ENCODE measurements around the gene KDM7A. TPM values are rescaled to one million over a fixed set of nuclear protein-coding genes. Genes with fewer than 3 reads are reported as not detected.

KDM7A gene
- total and polyA plus RNA-seq, 9 of the 15 experiments (the other 6 are each of a cell fraction or from before 2014, with no cell fraction given) = 0.90 to 8.4 (median 7.0) TPM

- peaks cover 2 to 4% of the 10 kb centered on the region in 2 experiments; a peak in 2 of 5 replicates for H3K4me1 ChIP-seq (replicated peaks in 1 of 2; ENCODE audit: control insufficient read depth in 2 of 2, insufficient read depth in 2 of 2, low read length in 2 of 2)
- ATAC-seq (peak; percentile 59), DNase-seq (ENCODE audit: extremely low read depth in 1 of 4, low spot score in 3 of 4) (no peak), FAIRE-seq (no peak)
- no peaks in the 10 kb centered on the region for H4K20me1 ChIP-seq (replicated peaks; ENCODE audit: control insufficient read depth, insufficient read depth, low read length)
- no peaks in the 10 kb centered on the region for H3K9me1 ChIP-seq (ENCODE audit: control insufficient read depth, insufficient read depth, low read length)
- no peak overlapping the region for H3K9ac ChIP-seq (ENCODE audit: insufficient read depth in 1 of 2, low read depth in 2 of 2, low read length in 2 of 2)
- H3K79me2 ChIP-seq (ENCODE audit: control insufficient read depth, insufficient read depth, low read length) = no peaks in the 10 kb centered on the region
- H3K4me3 ChIP-seq = no peak overlapping the region
- no peak overlapping the region for H3K4me2 ChIP-seq (ENCODE audit: insufficient read depth, low read length)
- BruUV-seq (replicated peaks) = no TSS peak
- CTCF ChIA-PET (ENCODE audit: low intra/inter-chr PET ratio) = no interaction called here
- POLR2A ChIA-PET = interaction anchor here (0.6 to 1.4 kb wide), 3 partner anchors 9 to 143 kb away, joined by 3 to 4 read pairs (median 3); no protein-coding TSS in a partner anchor
- 21% methylated on average over 4 of the region's 4 CpGs for whole genome bisulfite sequencing (ENCODE audit: insufficient coverage, low coverage, missing lambda C conversion rate)
- H3K9me3 ChIP-seq (replicated peaks; ENCODE audit: control insufficient read depth, insufficient read depth, low read depth, low read length) = peaks cover 4% of the 10 kb centered on the region; the same call in 1 of the 2 replicates
- peaks cover 7 to 12% of the 10 kb centered on the region in 2 experiments; a peak in 2 of 5 replicates for H3K27me3 ChIP-seq (ENCODE audit: control insufficient read depth in 2 of 2, insufficient read depth in 2 of 2, low read length in 2 of 2)
- intact Hi-C loops (cut with micrococcal nuclease) (no loop called here), in situ Hi-C loops (cut with MboI) (no loop called here)
- no peaks in the 10 kb centered on the region for H3K36me3 ChIP-seq (ENCODE audit: control insufficient read depth, insufficient read depth, low read length)
- no peak overlapping the region for H3K27ac ChIP-seq (ENCODE audit: extremely low read depth, low read depth, low read length)
- H2AFZ ChIP-seq (ENCODE audit: low read depth, low read length) = no peak overlapping the region
- no peak for TF ChIP-seq U2AF1 (optimal IDR thresholded peaks at IDR 0.05; ENCODE audit: low read depth, low read length)
- TF ChIP-seq CREB3L1 (IDR thresholded peaks at IDR 0.05; ENCODE audit: borderline replicate concordance, low read depth) = no peak
- TF ChIP-seq RBM39 (optimal IDR thresholded peaks at IDR 0.05; ENCODE audit: low read depth, low read length) = no peak
- TF ChIP-seq TAF1 (IDR thresholded peaks at IDR 0.05; ENCODE audit: control insufficient read depth, extremely low read depth, insufficient read depth, low read length, severe bottlenecking) = no peak
- TF ChIP-seq ZNF561 (CRISPR knock-in tag; conservative IDR thresholded peaks at IDR 0.05) = no peak
- TF ChIP-seq TRIM28 (IDR thresholded peaks at IDR 0.05) = no peak
- no peak for TF ChIP-seq NR3C1 (CRISPR knock-in tag; IDR thresholded peaks at IDR 0.05)
- TF ChIP-seq PHB (CRISPR knock-in tag; IDR thresholded peaks at IDR 0.05) = no peak
- TF ChIP-seq POLR3G (IDR thresholded peaks at IDR 0.05; ENCODE audit: extremely low read depth, insufficient read length, insufficient replicate concordance) = no peak
- no peak for TF ChIP-seq ZSCAN32 (CRISPR knock-in tag; IDR thresholded peaks at IDR 0.05)
- TF ChIP-seq HIVEP1 (CRISPR knock-in tag; IDR thresholded peaks at IDR 0.05) = no peak
- TF ChIP-seq KHSRP (IDR thresholded peaks at IDR 0.05) = no peak
- TF ChIP-seq MCM7 (IDR thresholded peaks at IDR 0.05) = 0 out of 4 replicates have a peak, but pooled peaks of 1 of the 2 experiments have one; percentile 55
- TF ChIP-seq ZNF764 (CRISPR knock-in tag; IDR thresholded peaks at IDR 0.05; ENCODE audit: low read depth) = no peak
- no peak for TF ChIP-seq MAZ (CRISPR knock-in tag; conservative IDR thresholded peaks at IDR 0.05 in 1 of 2, IDR thresholded peaks at IDR 0.05 in 1 of 2)
- TF ChIP-seq ZNF583 (CRISPR knock-in tag; IDR thresholded peaks at IDR 0.05) = no peak
- TF ChIP-seq, protein P1, sequence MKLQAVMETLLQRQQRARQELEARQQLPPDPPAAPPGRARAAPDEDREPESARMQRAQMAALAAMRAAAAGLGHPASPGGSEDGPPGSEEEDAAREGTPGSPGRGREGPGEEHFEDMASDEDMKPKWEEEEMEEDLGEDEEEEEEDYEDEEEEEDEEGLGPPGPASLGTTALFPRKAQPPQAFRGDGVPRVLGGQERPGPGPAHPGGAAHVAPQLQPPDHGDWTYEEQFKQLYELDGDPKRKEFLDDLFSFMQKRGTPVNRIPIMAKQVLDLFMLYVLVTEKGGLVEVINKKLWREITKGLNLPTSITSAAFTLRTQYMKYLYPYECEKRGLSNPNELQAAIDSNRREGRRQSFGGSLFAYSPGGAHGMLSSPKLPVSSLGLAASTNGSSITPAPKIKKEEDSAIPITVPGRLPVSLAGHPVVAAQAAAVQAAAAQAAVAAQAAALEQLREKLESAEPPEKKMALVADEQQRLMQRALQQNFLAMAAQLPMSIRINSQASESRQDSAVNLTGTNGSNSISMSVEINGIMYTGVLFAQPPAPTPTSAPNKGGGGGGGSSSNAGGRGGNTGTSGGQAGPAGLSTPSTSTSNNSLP (IDR thresholded peaks at IDR 0.05; ENCODE audit: borderline replicate concordance, low read depth, low read length) = no peak
- no peak for TF ChIP-seq ASH1L (IDR thresholded peaks at IDR 0.05; ENCODE audit: borderline replicate concordance, low read depth, partially characterized antibody)
- no peak for TF ChIP-seq SLC30A9 (CRISPR knock-in tag; IDR thresholded peaks at IDR 0.05)
- TF ChIP-seq, protein P2, sequence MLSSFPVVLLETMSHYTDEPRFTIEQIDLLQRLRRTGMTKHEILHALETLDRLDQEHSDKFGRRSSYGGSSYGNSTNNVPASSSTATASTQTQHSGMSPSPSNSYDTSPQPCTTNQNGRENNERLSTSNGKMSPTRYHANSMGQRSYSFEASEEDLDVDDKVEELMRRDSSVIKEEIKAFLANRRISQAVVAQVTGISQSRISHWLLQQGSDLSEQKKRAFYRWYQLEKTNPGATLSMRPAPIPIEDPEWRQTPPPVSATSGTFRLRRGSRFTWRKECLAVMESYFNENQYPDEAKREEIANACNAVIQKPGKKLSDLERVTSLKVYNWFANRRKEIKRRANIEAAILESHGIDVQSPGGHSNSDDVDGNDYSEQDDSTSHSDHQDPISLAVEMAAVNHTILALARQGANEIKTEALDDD (IDR thresholded peaks at IDR 0.05) = peak; percentile 57; the same call in 1 of the 2 replicates
- TF ChIP-seq ZNF57 (CRISPR knock-in tag; IDR thresholded peaks at IDR 0.05) = no peak
- no peak for TF ChIP-seq KDM4B (IDR thresholded peaks at IDR 0.05; ENCODE audit: borderline replicate concordance in 2 of 2, low read depth in 1 of 2)
Measured at GRCh38 chr7:140182917-140183316, 6.1 kb upstream of the KDM7A start.

Measured in K562 (cell line).